AG10803 (cell line): ENCODE data around the gene WAC.
"Not testable (repeated sequence)": the region's sequence is repeated elsewhere in the genome, so short reads cannot be mapped to it uniquely, and the experiment has no call there.

Experiments used
- DNase-seq: peaks from one replicate; pipeline ENCODE4 v3.0.0; 2010; ENCODE audit warnings: low read depth
- H3K4me3 ChIP-seq: 2 replicates; pipeline ENCODE4 v1.5.1; 2011; ENCODE audit warnings: mild to moderate bottlenecking, low read length, control low read depth
- CTCF ChIP-seq: conservative IDR thresholded peaks from 2 replicates; pipeline ENCODE4 v1.5.1; 2011; ENCODE audit warnings: mild to moderate bottlenecking, low read length, control low read depth, inconsistent platforms

WAC gene

GRCh38 chr10:28644647-28645046, 111.7 kb downstream of the WAC start:
- no peak for TF ChIP-seq CTCF
- DNase-seq: no peak
- H3K4me3 ChIP-seq: no peak overlapping the region

GRCh38 chr10:28652106-28652505, 119.2 kb downstream of the WAC start:
- no peak overlapping the region for H3K4me3 ChIP-seq
- no peak for TF ChIP-seq CTCF
- no peak for DNase-seq

- H3K4me3 ChIP-seq: no peak overlapping the region
- no peak for DNase-seq
- no peak for TF ChIP-seq CTCF
Measured at GRCh38 chr10:28652703-28653102, 119.8 kb downstream of the WAC start.

GRCh38 chr10:28658824-28659223, 125.9 kb downstream of the WAC start:
- DNase-seq, H3K4me3 ChIP-seq: not testable (repeated sequence)

GRCh38 chr10:28661035-28661434, 128.1 kb downstream of the WAC start:
- DNase-seq: peak; percentile 88
- no peak for TF ChIP-seq CTCF

GRCh38 chr10:28663576-28664368, 130.9 kb downstream of the WAC start:
- TF ChIP-seq CTCF: peak; percentile 100
- DNase-seq: peak; percentile 83
- no peak overlapping the region for H3K4me3 ChIP-seq

More at GRCh38 chr10:28661035-28661434, 128.1 kb downstream of the WAC start:
- H3K4me3 ChIP-seq: no peak overlapping the region

GRCh38 chr10:28664369-28664740, 131.4 kb downstream of the WAC start:
- TF ChIP-seq CTCF: no peak
- peak; percentile 69 for DNase-seq
- no peak overlapping the region for H3K4me3 ChIP-seq
